Measurements from ENCODE around the gene SPATS2. TPM values are rescaled to one million over a fixed set of nuclear protein-coding genes. Genes with fewer than 3 reads are reported as not detected.

The SPATS2 gene
- total RNA-seq, 1 donor from 2014 or later: 69.0 TPM

- no peak for DNase-seq (ENCODE audit: low spot score in 2 of 2, unreplicated experiment in 2 of 2)
- no peak overlapping the region for H3K4me3 Mint-ChIP-seq
- H3K4me1 Mint-ChIP-seq: peaks cover 40% of the 10 kb centered on the region
- H3K36me3 Mint-ChIP-seq: peaks cover 18% of the 10 kb centered on the region
- H3K27ac Mint-ChIP-seq: peak overlapping the region; percentile 94
- no peaks in the 10 kb centered on the region for H3K27me3 Mint-ChIP-seq (ENCODE audit: low read depth)
- no peak for TF ChIP-seq CTCF (IDR thresholded peaks at IDR 0.05; ENCODE audit: unreplicated experiment)
- H3K9me3 Mint-ChIP-seq: no peaks in the 10 kb centered on the region
Measured at GRCh38 chr12:49491823-49492222, 124.6 kb downstream of the SPATS2 start.

- H3K27me3 Mint-ChIP-seq (ENCODE audit: low read depth): no peaks in the 10 kb centered on the region
- no peak for DNase-seq (ENCODE audit: low spot score in 2 of 2, unreplicated experiment in 2 of 2)
- no peak for TF ChIP-seq CTCF (IDR thresholded peaks at IDR 0.05; ENCODE audit: unreplicated experiment)
- H3K9me3 Mint-ChIP-seq: no peaks in the 10 kb centered on the region
- H3K27ac Mint-ChIP-seq: peak overlapping the region; percentile 15
- no peak overlapping the region for H3K4me3 Mint-ChIP-seq
- H3K4me1 Mint-ChIP-seq: peaks cover 48% of the 10 kb centered on the region
- peaks cover 23% of the 10 kb centered on the region for H3K36me3 Mint-ChIP-seq
Measured at GRCh38 chr12:49493900-49494299, 126.6 kb downstream of the SPATS2 start.

- H3K27me3 Mint-ChIP-seq (ENCODE audit: low read depth): no peaks in the 10 kb centered on the region
- no peak for DNase-seq (ENCODE audit: low spot score in 2 of 2, unreplicated experiment in 2 of 2)
- no peak for TF ChIP-seq CTCF (IDR thresholded peaks at IDR 0.05; ENCODE audit: unreplicated experiment)
- H3K9me3 Mint-ChIP-seq: no peaks in the 10 kb centered on the region
- H3K27ac Mint-ChIP-seq: peak overlapping the region; percentile 86
- H3K4me1 Mint-ChIP-seq: peaks cover 30% of the 10 kb centered on the region
- peaks cover 40% of the 10 kb centered on the region for H3K36me3 Mint-ChIP-seq
- H3K4me3 Mint-ChIP-seq: no peak overlapping the region
Measured at GRCh38 chr12:49496417-49497360, 129.4 kb downstream of the SPATS2 start.

GRCh38 chr12:49501895-49502294 lies 134.6 kb downstream of the SPATS2 start:
- H3K4me3 Mint-ChIP-seq: no peak overlapping the region
- DNase-seq (ENCODE audit: low spot score in 2 of 2, unreplicated experiment in 2 of 2): no peak
- peak overlapping the region; percentile 30 for H3K27ac Mint-ChIP-seq
- peaks cover 12% of the 10 kb centered on the region for H3K4me1 Mint-ChIP-seq
- no peaks in the 10 kb centered on the region for H3K9me3 Mint-ChIP-seq
- no peak for TF ChIP-seq CTCF (IDR thresholded peaks at IDR 0.05; ENCODE audit: unreplicated experiment)
- no peaks in the 10 kb centered on the region for H3K27me3 Mint-ChIP-seq (ENCODE audit: low read depth)
- peaks cover 50% of the 10 kb centered on the region for H3K36me3 Mint-ChIP-seq

- Mint-ChIP-seq H3K4me1 (peaks cover 11% of the 10 kb centered on the region), H3K4me3 (no peak overlapping the region), H3K27me3 (ENCODE audit: low read depth) (no peaks in the 10 kb centered on the region), H3K9me3 (no peaks in the 10 kb centered on the region), H3K36me3 (peaks cover 47% of the 10 kb centered on the region), H3K27ac (no peak overlapping the region)
- no peak for TF ChIP-seq CTCF (IDR thresholded peaks at IDR 0.05; ENCODE audit: unreplicated experiment)
- DNase-seq (ENCODE audit: low spot score in 2 of 2, unreplicated experiment in 2 of 2): no peak
Measured at GRCh38 chr12:49502590-49502989, 135.3 kb downstream of the SPATS2 start.

Data from mesothelial cell of epicardium (in vitro differentiated cells).